Measurements from ENCODE around the gene TBX5.

DNA sequence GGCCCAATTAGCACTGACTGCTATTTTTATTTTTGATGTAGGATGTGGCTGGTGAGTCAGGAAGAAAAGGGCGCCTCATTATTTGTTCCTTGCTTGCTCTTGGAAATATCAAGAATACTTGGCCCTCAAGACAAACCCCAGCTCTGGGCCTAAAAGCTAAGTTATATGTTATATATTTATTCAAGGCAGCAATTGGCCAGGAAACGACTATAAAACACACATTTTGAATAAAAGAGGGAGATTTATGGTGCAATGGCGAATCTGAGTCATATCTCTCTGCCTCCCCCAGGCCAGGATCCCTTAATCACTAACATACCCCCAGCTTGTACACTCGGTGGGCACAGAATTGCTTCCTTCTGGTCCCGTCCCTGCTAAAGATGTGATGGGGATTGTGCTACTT lies 63.3 kb downstream of the TBX5 start:
- TF ChIP-seq CTCF (IDR thresholded peaks at IDR 0.05 in 2 of 3, conservative IDR thresholded peaks at IDR 0.05 in 1 of 3; ENCODE audit: insufficient read depth in 2 of 3, low read depth in 1 of 3, low read length in 3 of 3) (no peak), KDM1A (IDR thresholded peaks at IDR 0.05) (no peak), ZNF140 (CRISPR knock-in tag; IDR thresholded peaks at IDR 0.05) (no peak), USF2 (CRISPR knock-in tag; IDR thresholded peaks at IDR 0.05) (no peak)
